Pons (tissue), 1 donor: ENCODE measurements around the gene PPP1R1C.

Experiments used
- DNase-seq: peaks from one replicate; pipeline ENCODE4 v3.0.0-alpha.2; 2016; ENCODE audit warnings: low spot score

The PPP1R1C gene

GRCh38 chr2:182064019-182064778 is 78.5 kb downstream of the PPP1R1C start:
- no peak for DNase-seq

- DNase-seq, result no peak
These were observed 80.9 kb downstream of the PPP1R1C start for GRCh38 chr2:182066400-182067087.

DNA sequence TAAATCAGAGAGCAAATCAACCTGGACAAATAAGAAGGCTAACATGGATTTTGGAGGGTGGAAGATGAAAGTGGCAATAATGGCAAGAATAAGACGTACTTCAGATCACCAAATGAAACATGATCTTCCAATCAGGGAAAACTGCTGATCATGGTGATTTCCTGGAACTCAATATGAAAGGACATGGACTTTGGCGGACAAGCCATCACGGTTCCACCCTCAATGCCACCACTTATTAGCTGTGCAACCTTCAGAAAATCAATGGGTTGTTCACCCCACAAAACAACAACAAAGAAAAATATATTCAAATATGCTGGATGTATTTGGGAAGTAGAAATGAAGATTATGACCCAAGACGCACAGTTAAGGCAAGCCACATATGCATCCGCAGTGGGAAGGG is 81.7 kb downstream of the PPP1R1C start:
- no peak for DNase-seq

DNA sequence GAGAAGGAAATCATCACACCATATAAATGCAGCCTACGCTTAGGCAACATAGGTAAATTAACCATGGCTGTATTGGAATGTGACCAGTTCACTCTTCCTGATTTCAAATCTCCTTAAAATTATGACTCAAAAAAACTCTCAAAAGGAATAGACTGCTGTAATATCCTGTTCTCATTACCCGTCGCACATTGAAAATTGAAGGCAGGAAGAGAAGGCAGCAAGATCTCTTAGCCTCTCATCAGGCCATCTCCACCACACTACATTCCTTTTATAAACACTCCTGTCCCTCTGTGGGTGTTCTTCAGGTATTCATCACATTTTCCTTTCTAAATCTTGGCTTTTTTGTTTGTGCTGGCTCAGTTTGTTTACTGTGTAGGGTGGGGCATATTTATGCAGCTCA is 83.2 kb downstream of the PPP1R1C start:
- no peak for DNase-seq

- no peak for DNase-seq
These were observed 83.8 kb downstream of the PPP1R1C start for GRCh38 chr2:182069416-182069815.

GRCh38 chr2:182069908-182070307 is 84.3 kb downstream of the PPP1R1C start:
- no peak for DNase-seq

GRCh38 chr2:182070736-182071135 is 85.1 kb downstream of the PPP1R1C start:
- DNase-seq, result no peak

DNA sequence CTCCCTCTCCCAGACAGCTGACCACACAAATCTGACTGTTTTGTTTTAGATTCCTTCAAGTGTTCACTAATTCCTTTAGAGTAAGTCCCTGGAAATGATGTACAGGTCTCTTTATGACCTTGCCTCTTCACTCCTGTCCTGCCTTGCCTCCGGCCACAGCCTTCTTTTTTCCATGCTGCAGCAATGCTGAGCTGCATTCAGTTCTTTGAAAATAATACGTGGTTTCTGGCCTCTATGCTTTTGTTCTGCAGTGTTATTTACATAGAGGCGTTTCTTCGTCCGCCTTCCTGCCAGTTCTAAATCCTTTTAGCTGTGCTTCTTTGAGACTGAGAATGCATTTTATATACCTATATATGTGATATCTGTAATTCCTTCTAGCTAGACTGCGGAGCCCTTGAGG is 87.2 kb downstream of the PPP1R1C start:
- no peak for DNase-seq

GRCh38 chr2:182073613-182074012 is 88.0 kb downstream of the PPP1R1C start:
- no peak for DNase-seq

DNA sequence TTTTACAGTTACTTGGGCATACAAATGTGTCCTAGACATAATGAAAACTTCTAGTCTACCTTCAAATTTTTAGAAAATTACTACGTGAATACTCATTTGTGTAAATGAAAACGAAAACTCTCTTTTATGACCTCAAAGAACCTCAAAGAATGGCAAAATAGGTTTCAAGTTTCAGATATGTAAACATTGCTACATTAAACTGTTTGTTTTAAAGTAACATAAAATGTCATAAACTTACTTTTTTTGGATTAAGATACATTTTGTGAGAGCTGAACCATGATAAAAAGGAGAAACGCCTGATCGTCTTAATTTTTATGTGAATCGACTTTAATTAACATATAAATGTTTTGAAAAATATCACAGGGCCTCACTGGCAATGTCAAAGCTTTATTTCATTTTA is 91.4 kb downstream of the PPP1R1C start:
- DNase-seq, result no peak

DNA sequence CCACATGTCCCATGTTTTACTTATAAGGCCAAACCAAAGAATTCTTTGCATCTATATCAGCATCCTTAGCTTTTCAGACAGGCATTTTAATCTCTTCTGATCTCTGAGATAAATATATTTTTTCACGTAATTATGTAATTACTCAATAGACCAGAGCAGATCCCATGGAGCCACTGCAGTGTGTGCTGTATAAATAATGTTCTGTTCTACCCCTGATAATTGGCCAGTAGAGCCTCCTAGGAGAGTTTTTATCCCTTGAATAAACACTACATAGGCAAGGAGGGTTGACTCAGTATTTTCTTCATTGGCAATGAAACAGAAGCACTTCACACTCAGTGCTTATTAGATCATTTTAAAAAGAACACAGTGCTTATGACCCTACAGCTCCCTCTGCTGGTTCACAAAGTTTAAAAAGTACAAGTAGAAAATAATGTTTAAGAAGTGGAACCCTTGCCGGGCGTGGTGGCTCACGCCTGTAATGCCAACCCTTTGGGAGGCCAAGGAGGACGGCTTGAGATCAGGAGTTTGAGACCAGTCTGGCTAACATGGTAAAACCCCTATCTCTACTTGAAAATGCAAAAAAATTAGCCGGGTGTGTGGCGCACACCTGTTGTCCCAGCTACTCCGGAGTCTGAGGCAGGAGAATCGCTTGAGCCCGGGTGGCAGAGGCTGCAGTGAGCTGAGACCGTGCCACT is 91.9 kb downstream of the PPP1R1C start:
- DNase-seq, result peak; percentile 86

- DNase-seq, result no peak
These were observed 93.4 kb downstream of the PPP1R1C start for GRCh38 chr2:182078988-182079602.

DNA sequence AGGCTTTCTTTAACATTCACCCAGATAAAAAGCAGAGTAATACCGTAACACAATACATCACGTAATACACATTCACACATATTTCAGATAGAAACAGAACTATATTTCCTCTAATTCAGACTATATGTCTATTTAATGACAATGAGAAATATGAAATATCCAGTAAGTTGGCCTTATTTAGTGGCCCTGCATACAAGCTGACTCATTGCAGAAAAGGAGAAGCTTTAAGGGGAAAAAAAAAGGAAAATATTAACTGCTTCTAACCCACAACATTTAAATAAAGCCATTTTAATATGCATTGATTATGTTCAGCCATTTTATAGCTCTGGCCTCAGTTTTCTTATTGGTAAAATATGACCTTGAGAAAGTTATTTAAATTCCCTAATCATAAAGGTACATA is 94.8 kb downstream of the PPP1R1C start:
- no peak for DNase-seq

DNA sequence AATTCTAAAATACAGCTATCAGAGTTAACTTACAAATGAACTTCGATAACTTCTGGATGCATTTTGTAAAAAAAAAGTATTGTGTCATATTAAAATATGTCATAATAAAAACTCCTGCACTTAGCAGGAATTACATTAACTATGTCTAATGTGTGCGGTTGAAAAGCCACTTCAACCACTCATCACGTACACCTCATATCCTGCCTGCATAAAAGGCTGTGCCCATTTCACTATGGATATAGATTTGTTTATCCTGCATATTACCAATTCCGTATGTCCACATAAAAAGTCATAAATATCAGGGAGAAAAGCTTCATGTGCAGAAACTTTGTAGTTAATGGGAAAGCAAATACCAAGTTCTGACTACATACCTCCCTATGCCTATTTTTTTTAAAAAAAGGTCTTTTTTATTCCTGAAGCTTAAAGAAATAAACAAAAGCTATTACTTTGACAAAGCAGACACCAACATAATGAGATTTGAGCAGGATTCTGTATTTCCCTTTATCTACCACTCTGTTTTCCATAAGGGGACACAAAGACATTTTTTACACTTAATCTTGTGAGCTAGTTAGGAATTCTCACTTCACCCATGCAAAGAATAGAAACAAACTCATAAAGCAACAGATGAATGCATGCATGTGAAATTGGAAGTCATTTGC is 96.1 kb downstream of the PPP1R1C start:
- no peak for DNase-seq

- no peak for DNase-seq
These were observed 103.1 kb downstream of the PPP1R1C start for GRCh38 chr2:182088681-182089320.

GRCh38 chr2:182090486-182090885 is 104.8 kb downstream of the PPP1R1C start:
- DNase-seq, result no peak

- no peak for DNase-seq
These were observed 112.0 kb downstream of the PPP1R1C start for GRCh38 chr2:182097571-182098164.

DNA sequence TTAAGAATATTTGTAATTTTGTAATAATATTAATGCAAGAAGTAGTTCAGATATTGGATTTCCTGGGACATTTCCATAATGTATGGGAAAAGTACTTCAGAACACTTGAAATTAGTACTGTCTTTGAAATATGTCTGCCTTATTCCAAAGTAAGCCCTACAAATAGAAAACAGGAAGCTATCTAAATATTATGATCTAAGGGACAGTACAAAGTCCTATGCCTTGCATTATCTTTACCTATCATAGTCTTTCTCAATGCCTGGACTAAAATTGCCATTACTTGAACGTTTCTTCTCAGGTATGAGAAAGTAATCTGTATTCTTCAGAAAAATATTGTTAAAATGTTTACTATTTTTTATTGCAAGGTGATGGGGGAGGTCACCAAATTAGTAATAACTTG is 113.0 kb downstream of the PPP1R1C start:
- no peak for DNase-seq

- DNase-seq, result no peak
These were observed 115.6 kb downstream of the PPP1R1C start for GRCh38 chr2:182101263-182101662.

GRCh38 chr2:182103526-182103925 is 117.9 kb downstream of the PPP1R1C start:
- peak; percentile 45 for DNase-seq

- no peak for DNase-seq
These were observed 124.7 kb downstream of the PPP1R1C start for GRCh38 chr2:182110347-182110746.
